HUES48 (cell line): ENCODE measurements around the gene PYY.
"Not testable (repeated sequence)": the region's sequence is repeated elsewhere in the genome, so short reads cannot be mapped to it uniquely, and the experiment has no call there.

ENCODE experiments used
- H3K27ac ChIP-seq: one replicate; pipeline ENCODE4 v1.7.0; 2013; ENCODE audit warnings: low read depth, low read length, inconsistent platforms
- H3K27me3 ChIP-seq: 2 replicates; pipeline ENCODE4 v1.6.1; 2013; ENCODE audit warnings: mild to moderate bottlenecking, low read length; ENCODE audit not compliant: control insufficient read depth, insufficient read depth
- H3K36me3 ChIP-seq: 2 replicates; pipeline ENCODE4 v1.6.1; 2013; ENCODE audit warnings: low read length; ENCODE audit not compliant: control insufficient read depth, insufficient read depth
- H3K4me1 ChIP-seq: 2 replicates; pipeline ENCODE4 v1.6.1; 2013; ENCODE audit warnings: mild to moderate bottlenecking, low read length; ENCODE audit not compliant: control insufficient read depth, insufficient read depth
- H3K4me3 ChIP-seq: 2 replicates; pipeline ENCODE4 v1.5.1; 2013; ENCODE audit warnings: mild to moderate bottlenecking, low read depth, low read length
- H3K9ac ChIP-seq: 2 replicates; pipeline ENCODE4 v1.6.1; 2013; ENCODE audit warnings: mild to moderate bottlenecking, low read depth, low read length, moderate library complexity
- H3K9me3 ChIP-seq: 2 replicates; pipeline ENCODE4 v1.6.1; 2013; ENCODE audit warnings: low read length; ENCODE audit not compliant: control insufficient read depth, insufficient read depth

PYY gene

DNA sequence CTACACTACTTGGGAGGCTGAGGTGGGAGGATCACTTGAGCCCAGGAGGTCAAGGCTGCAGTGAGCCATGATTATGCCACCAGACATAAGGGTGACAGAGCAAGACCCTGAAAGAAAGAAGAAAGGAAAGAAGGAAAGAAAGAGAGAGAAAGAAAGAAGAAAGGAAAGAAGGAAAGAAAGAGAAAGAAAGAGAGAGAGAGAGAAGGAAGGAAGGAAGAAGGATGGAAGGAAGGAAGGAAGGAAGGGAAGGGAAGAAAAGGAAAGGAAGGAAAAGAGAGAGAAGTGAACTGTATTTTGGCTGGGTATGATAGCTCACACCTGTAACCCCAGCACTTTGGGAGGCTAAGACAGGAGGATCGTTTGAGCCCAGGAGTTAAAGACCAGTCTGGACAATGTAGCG lies 24.3 kb upstream of the PYY start:
- H3K4me3 ChIP-seq, result no peak overlapping the region
- H3K9me3 ChIP-seq, result no peaks in the 10 kb centered on the region
- H3K4me1 ChIP-seq, result no peaks in the 10 kb centered on the region
- H3K36me3 ChIP-seq, result no peaks in the 10 kb centered on the region
- peaks cover 10% of the 10 kb centered on the region for H3K27me3 ChIP-seq
- no peak overlapping the region for H3K9ac ChIP-seq
- H3K27ac ChIP-seq, result no peak overlapping the region

DNA sequence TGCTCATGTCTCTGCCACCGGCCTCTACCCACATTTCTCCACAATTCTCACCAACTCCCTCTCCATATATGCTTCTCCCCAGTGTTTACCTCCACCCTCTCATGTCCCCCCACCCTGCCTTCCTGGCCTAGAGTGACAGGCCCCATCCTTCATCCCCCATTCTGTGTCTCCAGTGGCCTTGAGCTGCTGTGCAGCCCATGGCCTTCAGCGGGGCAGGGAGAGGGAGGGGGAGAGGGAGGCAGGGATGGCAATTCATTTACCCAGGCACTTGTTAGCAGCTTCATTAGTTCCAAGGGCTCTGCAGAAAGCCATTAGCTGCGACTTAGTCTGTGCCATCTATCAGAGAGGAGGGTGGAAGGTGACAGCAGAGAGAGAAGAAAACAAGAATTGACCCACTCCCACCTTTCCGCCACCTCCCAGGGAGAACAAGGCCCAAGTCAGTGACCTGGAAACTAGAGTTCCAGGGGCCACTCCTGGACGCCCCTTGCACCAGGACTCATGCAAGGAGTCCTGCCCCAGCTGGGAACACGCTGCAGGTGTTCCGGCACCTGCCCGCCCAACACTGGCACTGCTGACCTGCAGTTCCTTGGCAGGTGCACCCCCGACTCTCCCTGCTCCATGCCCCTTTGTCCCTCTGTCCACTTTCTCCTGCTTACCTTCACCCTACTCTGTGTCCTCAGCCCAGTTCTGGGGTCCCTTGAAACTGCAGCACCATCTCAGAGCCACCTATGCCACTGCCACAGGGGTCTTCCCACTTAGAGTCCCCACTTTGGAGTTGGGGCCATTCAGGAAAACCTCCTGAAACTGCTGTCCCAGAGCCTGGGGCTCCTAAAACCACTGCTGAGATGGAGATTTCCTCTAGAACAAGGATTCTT lies 23.5 kb upstream of the PYY start:
- Histone ChIP-seq H3K27ac (no peak overlapping the region), H3K27me3 (peaks cover 1% of the 10 kb centered on the region), H3K4me3 (no peak overlapping the region), H3K9ac (no peak overlapping the region), H3K9me3 (no peaks in the 10 kb centered on the region), H3K36me3 (no peaks in the 10 kb centered on the region), H3K4me1 (no peaks in the 10 kb centered on the region)

DNA sequence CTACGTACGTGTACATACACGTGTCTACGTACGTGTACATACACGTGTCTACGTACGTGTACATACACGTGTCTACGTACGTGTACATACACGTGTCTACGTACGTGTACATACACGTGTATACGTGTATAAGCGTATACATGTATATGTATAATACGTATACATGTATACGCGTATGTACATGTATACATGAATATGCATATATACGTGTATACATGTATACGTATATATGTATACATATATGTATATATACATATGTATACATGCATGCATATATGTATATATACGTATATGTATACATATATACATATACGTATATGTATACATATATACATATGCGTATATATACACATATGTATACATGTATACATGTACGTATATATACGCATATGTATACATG lies 22.2 kb upstream of the PYY start:
- H3K36me3 ChIP-seq, result no peaks in the 10 kb centered on the region

DNA sequence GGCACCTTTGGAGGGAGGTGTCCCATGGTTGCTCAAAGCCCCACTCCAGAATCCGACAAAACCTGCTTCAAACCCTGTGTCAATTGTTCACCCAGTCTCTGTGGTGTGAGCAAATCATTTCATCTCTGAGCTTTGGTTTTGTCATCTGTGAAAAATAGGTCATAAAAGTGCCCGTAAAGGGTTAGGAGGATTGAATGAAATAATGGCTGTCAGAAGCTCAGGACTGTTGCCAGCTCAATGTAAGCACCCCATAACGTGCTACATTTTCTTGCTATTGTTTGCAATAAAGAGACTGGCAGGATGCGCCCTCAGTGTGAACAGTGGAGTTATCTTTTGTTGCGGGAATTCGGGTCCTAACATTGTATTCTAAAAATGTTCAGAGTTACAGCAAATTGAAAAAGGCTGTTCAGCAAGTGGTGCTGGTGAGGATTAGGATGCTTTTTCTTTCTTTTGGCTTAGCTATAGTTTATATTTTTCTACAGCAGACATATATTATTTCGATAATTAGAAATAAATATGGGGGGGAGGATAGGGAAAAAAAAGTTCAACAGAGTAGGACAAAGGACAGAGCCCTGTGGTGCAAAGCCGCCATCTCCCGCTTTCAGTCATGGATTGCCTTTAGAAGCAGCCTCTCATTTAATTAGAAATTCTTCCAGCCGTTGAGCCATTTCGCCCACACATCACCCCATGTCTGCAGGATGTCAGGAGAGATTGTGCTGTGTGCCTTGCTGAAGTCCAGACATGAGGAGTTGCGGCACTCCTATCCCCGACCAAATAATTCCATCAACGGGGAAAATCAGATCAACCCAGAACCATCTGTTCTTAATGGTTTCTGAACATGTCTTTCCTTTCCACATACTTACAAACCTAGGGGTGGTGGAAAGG lies 20.9 kb upstream of the PYY start:
- no peak overlapping the region for H3K9ac ChIP-seq
- H3K27ac ChIP-seq, result no peak overlapping the region
- H3K9me3 ChIP-seq, result no peaks in the 10 kb centered on the region
- no peaks in the 10 kb centered on the region for H3K36me3 ChIP-seq
- no peaks in the 10 kb centered on the region for H3K27me3 ChIP-seq
- H3K4me3 ChIP-seq, result no peak overlapping the region
- no peaks in the 10 kb centered on the region for H3K4me1 ChIP-seq

More for the DNA sequence above, 22.2 kb upstream of the PYY start:
- Histone ChIP-seq H3K4me1 (no peaks in the 10 kb centered on the region), H3K9me3 (no peaks in the 10 kb centered on the region), H3K4me3 (no peak overlapping the region), H3K27ac (no peak overlapping the region), H3K27me3 (no peaks in the 10 kb centered on the region), H3K9ac (no peak overlapping the region)

DNA sequence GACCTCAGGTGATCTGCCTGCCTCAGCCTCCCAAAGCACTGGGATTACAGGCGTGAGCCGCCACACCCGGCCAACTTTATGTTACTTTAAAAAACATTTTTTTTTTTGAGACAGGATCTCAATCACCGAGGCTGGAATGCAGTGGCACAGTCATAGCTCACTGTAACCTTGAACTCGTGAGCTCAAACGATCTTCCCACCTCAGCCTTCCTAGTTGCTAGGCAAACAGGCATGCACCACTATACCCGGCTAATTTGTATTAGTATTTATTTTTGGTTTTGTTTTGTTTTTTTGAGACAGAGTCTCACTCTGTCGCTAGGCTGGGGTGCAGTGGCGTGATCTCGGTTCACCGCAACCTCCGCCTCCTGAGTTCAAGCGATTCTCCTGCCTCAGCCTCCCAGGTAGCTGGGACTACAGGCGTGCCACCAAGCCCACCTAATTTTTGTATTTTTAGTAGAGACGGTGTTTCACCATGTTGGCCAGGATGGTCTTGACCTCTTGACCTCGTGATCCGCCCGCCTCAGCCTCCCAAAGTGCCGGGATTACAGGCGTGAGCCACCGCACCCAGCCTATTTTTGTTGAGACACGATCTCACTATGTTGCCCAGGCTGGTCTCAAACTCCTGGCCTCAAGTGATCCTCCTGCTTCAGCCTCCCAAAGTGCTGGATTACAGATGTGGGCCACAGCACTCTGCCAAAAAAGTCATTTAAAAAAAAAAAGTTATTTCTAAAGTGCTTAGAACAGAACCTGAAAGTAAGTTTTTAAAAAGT lies 18.9 kb upstream of the PYY start:
- not testable (repeated sequence) for H3K27me3 ChIP-seq, H3K4me3 ChIP-seq, H3K9me3 ChIP-seq, H3K9ac ChIP-seq, H3K36me3 ChIP-seq, H3K4me1 ChIP-seq, H3K27ac ChIP-seq

DNA sequence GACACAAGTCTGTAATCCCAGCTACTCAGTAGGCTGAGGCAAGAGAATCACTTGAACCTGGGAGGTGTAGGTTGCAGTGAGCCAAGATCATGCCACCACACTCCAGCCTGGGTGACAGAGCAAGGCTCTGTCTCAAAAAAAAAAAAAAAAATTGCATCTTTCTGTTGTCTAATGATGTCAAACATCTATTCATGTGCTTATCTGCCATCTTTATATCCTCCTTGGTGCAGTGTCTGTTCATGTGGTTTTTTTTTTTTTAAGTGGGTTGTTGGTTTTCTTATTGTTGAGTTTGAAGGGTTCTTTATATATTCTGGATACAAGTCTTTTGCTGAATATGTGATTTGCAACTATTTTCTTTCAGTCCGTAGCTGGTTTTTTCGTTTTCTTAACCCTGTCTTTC lies 17.7 kb upstream of the PYY start:
- H3K27me3 ChIP-seq, H3K36me3 ChIP-seq, H3K4me3 ChIP-seq, H3K27ac ChIP-seq, H3K9ac ChIP-seq, H3K9me3 ChIP-seq, H3K4me1 ChIP-seq: not testable (repeated sequence)

DNA sequence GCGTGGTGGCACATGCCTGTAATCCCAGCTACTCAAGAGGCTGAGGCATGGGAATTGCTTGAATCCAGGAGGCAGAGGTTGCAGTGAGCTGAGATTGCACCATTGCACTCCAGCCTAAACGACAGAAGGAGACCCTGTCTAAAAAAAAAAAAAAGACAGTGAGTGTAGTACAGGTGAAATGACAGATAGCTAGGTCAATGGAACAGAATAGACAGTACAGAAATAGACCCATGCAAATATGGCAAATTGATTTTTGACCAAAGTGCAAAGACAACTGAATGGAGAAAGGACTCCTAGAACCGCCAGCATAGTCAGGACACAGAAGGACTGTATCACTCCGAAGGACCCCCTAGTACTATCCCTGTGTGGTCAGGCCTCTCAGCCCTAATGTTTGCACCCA lies 16.6 kb upstream of the PYY start:
- Histone ChIP-seq H3K4me1 (no peaks in the 10 kb centered on the region), H3K27me3 (no peaks in the 10 kb centered on the region), H3K4me3 (no peak overlapping the region), H3K27ac (no peak overlapping the region), H3K9me3 (no peaks in the 10 kb centered on the region), H3K36me3 (no peaks in the 10 kb centered on the region), H3K9ac (no peak overlapping the region)

DNA sequence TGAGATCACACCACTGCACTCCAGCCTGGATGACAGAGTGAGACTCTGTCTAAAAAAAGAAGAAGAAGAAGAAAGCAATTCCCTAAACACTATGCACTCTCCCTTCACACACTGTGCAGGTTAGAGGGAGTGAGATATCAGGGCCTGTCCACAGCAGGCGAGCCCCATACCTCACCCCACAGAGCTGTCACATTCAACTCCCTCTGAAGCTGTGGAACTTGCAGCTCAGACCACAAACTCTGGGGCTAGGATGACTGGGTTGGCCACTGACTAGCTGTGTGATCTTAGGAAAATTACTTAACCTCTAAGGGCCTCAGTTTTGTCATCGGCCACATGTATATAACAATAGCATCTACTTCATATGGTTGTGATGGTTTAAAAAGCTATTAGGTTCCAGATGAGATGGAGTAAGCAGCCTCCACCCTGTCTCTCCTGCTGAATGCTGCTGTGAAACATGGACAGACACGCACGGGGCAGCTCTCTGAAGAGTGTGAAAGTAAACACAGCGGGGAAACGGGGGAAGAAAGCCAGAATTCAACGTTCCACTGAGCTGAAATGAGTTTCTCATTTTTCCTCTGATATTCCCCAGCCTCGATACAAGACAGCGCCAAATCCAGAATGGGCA lies 13.6 kb upstream of the PYY start:
- H3K27me3 ChIP-seq, result no peaks in the 10 kb centered on the region
- no peaks in the 10 kb centered on the region for H3K9me3 ChIP-seq
- no peaks in the 10 kb centered on the region for H3K4me1 ChIP-seq
- H3K9ac ChIP-seq, result no peak overlapping the region
- H3K4me3 ChIP-seq, result no peak overlapping the region
- no peaks in the 10 kb centered on the region for H3K36me3 ChIP-seq
- no peak overlapping the region for H3K27ac ChIP-seq

DNA sequence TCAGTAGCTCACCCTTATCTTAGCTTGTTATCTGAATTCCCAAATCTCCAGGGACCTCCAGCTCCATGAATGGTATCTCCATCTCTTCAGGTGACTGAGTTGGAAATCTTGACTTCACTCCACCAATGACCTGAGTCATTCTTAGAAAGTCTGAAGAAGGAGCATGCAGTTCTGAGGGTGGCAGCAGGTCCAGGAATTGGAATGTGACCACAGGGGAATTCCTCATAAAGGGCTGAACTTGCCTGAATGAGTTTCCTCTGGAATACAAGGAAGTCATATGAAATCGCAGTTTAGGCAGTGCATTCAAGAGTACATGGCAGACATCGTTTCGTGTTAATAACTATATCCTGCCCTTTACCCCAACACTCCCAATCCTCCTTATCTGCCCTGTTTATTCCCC lies 12.5 kb upstream of the PYY start:
- Histone ChIP-seq H3K4me3 (no peak overlapping the region), H3K27me3 (no peaks in the 10 kb centered on the region), H3K4me1 (no peaks in the 10 kb centered on the region), H3K27ac (no peak overlapping the region), H3K9ac (no peak overlapping the region), H3K36me3 (no peaks in the 10 kb centered on the region), H3K9me3 (no peaks in the 10 kb centered on the region)

DNA sequence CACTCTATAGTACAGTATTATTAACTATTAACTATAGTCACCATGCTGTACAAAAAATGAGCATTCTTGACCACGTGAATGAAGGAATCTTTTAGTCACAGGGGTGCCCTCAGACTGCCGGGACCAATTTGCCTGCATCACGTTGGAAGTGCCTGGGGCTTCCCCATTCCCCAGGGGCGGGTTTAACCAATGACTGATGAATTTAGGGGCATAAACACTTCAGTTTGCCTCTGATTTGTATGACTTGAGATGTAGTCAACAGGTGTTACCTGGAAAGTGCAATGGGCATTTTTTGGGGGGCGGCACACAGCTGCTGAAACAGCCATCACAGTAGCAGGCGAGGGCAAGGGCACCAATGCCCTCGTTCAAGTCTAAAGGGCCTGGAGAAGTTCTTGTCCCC lies 8.7 kb upstream of the PYY start:
- Histone ChIP-seq H3K27me3 (no peaks in the 10 kb centered on the region), H3K36me3 (no peaks in the 10 kb centered on the region), H3K27ac (no peak overlapping the region), H3K4me1 (no peaks in the 10 kb centered on the region), H3K9me3 (no peaks in the 10 kb centered on the region), H3K9ac (no peak overlapping the region), H3K4me3 (no peak overlapping the region)
